DOHH2 (cell line): Measurements from ENCODE around the gene DPEP3.

Experiments used
- CTCF ChIP-seq: fragments of 200-600 bp; sonication (generic); IDR thresholded peaks from one replicate; pipeline ENCODE4 v1.5.1; 2014; ENCODE audit warnings: antibody characterized with exemption, mild to moderate bottlenecking, low read depth, low read length; ENCODE audit not compliant: poor library complexity, severe bottlenecking
- EZH2phosphoT487 ChIP-seq: fragments of 200-600 bp; sonication (generic); IDR thresholded peaks from 2 replicates; pipeline ENCODE4 v1.6.1; 2017; ENCODE audit warnings: borderline replicate concordance, mild to moderate bottlenecking, antibody characterized with exemption, low read length, moderate library complexity, mixed read lengths

GRCh38 chr16:67963292-67963661, 17.0 kb downstream of the DPEP3 start:
- TF ChIP-seq CTCF: no peak
- no peak for TF ChIP-seq EZH2phosphoT487
